Activated T-cell treated with anti-CD3 and anti-CD28 coated beads, Interleukin-2, amount 50 U/mL, for 48 hours (primary cell): ENCODE data around the gene PPP1R9B.
A peak's percentile ranks its signal among the peaks of the same experiment; 100 is the strongest.

ENCODE experiments used
- DNase-seq, 2 experiments: peaks; one replicate each; pipeline ENCODE4 v3.0.0-alpha.2; 2020

PPP1R9B gene

DNA sequence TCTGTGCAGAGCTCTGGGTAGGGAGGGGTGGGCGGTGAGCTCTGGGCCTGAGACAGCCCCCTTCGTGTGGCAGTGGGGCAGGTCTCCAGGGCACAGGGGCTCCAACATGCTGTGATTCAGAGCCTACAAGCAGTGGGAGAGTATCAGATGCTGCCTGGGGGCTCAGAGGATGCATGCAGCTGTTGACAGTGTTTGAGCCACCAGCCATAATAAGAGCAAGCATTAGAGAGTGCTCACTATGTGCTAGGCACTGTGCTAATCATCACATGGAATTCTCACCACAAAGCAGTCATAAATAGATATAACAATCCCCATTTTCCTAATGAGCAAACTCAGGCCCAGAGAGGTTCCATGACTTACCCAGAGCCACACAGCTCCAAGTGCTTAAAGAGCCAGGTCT lies 47.2 kb downstream of the PPP1R9B start:
- no peak for DNase-seq

GRCh38 chr17:50102164-50102991 lies 48.1 kb downstream of the PPP1R9B start:
- DNase-seq, result no peak

DNA sequence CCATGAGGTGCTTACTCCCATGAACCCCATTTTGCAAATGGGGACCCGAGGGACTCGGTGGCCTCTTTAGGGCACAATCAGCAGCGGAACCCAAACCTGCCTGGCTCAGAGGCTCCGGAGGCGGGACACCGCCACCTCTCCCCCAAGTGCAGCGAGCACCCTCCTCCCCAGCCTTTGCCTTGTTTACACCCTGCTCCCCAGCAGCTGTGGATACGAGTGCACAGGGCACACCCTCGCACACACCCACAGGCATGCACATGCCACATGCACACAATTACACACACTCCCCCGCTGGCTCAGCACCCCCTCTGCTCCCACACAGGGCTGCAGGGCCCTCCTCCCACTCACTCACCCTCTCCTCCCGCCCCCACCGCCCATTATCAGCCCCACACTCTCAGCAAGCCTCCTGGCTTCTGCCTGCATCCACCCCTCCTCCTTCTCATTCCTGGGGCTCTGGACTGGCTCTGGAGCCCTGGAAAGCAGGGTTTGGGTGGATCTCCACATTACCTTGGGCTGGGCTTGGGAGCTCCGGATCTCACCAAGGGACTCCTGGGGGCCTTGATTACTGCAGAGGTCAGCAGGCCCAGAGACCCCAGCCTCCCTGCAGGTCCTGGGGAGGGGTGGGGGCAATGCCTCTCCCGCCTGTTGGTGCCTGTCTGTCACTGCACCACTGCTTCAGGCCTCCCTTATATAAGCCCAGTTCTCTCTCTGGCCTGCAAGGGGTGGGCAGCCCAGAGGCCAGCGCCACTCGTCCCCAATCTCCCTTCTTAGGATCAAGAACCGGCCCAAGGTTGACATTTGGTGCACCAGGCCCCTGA lies 48.9 kb downstream of the PPP1R9B start:
- DNase-seq, result no peak

DNA sequence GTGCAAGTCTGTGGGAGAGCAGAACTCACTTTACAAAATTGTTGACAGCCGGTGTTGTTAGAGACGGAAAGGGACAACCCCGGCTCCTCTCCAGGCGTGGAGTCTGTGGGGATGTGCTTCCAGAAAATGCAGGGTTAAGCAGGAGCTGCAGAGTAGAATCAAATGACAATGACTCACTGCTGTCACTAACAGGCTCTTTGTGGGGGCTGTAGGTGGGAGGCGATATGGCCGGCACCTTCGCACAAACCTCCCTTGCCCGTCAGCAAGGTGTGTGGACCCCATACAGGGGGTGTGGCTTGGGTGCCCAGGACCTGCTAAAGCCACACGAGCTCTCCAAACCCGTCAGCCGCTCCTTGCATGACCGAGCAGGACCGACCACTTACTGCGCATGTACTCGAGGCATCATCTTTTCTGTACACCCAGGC lies 49.5 kb downstream of the PPP1R9B start:
- no peak for DNase-seq

DNA sequence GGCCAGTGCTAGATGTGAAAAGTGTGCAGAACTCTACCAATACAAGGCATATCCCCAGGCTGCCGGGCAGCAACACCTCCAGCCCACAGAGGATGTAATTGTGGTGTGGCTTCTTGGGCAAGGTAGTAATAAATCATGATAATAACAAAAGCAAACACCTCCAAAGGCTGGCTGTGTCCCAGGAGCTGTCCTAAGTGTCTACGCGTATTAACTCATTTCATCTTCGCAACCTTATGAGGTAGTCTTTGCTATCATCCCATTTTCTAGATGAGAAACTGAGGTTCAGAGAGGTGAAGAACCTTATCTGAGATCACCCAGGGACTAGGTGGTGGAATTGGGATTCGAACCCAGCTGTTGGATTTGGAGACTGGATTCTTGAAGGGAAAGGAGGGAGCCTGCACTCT lies 50.0 kb downstream of the PPP1R9B start:
- no peak for DNase-seq

DNA sequence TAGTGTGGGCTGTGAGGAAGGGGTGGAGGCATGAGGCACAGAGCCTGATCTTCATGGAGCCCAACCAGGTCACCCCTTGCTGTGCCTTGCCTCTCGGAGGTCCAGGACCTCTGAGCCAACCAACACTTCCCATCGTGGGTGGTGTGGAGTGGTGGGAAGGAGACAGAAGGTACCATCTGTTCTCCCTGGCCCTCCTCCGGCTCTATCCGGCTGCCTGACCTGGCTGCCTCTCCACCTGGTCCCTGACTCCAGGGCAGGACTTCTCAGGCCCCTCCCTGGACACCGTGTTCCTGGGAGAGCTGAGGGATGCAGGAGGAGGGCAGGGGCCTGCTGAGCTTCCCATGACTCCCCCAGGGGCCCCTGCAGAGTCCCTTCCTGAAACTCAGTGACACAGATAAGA lies 51.5 kb downstream of the PPP1R9B start:
- DNase-seq, result no peak

DNA sequence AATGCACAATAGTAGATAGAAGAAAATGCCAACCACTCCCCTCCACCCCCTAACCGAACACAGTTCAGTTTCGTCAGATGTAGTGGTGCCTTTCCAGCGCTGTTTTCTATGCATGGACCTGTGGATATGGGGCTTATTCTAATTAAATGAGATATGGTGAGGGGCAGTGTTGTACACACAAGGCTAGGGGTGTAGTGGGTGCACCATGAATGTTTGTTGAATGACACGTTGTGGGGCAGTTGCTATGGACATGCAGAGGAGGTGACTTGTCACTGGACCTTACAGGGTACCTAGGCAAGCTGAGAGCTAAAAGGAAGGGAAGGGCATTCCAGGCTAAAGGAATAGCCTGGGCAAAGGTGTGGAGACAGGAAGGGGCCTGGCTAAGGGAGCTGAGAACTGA lies 51.9 kb downstream of the PPP1R9B start:
- no peak for DNase-seq

- no peak for DNase-seq
These were observed 52.6 kb downstream of the PPP1R9B start for GRCh38 chr17:50097926-50098325.

DNA sequence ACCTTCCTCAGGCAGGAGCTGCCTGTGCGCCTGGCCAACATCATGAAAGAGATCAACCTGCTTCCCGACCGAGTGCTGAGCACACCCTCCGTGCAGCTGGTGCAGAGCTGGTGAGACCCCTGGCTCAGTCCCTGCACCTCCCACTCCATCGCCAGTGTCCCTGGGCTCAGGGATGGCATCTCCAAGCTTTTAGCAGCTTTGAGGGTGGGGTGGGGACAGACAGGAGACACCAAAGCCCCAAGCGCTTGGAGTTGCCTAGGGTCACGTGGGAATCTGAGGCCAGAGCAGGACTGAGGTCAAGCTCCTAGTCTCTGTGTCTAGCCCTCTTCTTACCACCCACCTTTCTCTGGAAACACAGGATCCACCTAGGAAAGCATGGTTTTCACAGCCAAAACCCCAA lies 53.0 kb downstream of the PPP1R9B start:
- no peak for DNase-seq

- no peak for DNase-seq
These were observed 53.7 kb downstream of the PPP1R9B start for GRCh38 chr17:50096758-50097157.

DNA sequence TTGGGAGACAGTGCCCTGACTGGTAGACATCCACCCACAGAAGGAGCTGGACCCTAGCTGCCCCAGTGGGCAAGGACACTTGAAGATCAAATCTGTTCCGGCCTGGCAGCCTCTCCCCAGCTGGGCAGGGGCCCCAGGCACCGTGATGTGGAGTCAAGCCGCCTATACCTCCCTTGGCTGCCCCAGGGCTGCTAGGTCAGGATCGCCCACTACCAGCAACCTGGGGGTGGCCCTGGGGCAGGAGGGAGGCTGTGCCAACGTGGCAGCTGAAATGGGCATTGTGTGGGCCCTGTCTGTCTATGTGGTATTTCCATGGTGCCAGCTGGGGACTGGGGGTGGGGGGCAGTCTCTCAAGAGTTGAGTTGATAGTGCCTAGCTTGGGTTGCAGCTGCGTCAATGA lies 54.4 kb downstream of the PPP1R9B start:
- DNase-seq, result no peak

- no peak for DNase-seq
These were observed 54.8 kb downstream of the PPP1R9B start for GRCh38 chr17:50095626-50096037.

- DNase-seq, result peak; percentile 95 to 97
These were observed 55.5 kb downstream of the PPP1R9B start, which contains the start of gene PDK2 for GRCh38 chr17:50094753-50095619. Gene PDK2 (plus strand): TSS chr17:50095351. CDS start chr17:50095436, 85 bp downstream.

DNA sequence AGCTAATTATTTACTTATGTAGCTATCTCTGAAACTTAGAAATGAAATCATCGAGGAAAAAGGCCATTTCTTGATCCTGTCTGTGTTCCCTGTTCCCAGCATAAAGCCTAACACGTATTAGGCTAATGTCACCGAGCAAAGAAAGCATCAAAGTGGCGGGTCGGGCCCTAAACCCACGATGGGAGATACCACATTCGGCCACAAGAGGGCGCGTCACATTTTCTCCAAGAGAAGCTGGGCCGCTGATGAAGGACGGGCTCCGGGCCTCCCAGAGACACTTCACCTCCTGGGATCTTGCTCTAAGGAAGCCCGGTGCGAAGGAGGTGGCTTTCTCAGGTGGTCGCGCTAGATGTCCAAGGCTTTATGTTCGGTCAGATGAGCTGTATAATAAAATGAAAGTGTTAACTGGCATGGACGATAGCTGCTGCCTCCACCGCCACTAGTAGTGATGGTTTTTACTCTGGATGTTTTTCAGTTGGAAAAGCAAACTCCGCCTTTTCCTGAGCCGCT lies 56.2 kb downstream of the PPP1R9B start:
- DNase-seq, result peak; percentile 96 to 98

GRCh38 chr17:50093807-50094206 lies 56.7 kb downstream of the PPP1R9B start:
- DNase-seq, result no peak

- DNase-seq, result no peak
These were observed 57.2 kb downstream of the PPP1R9B start for GRCh38 chr17:50093246-50093645.

DNA sequence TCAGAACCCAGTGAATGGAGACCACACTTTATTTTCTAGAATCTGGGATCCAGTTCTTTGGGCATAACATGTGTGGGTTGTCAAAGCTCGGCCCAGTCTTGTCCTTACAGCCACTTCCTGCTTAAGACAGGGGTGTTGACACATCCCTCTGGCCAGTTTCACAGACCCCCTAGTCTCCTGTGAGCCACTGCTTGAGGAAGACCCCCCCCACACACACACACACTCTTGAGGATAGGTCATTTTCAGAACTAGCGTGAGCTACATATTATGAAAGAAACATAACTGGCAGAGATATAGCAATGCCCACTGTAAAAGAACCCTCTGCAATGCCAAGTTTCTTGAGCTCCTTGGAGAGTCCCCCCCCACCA lies 58.6 kb downstream of the PPP1R9B start:
- DNase-seq, result no peak

- no peak for DNase-seq
These were observed 59.2 kb downstream of the PPP1R9B start for GRCh38 chr17:50090971-50091917.

- no peak for DNase-seq
These were observed 60.4 kb downstream of the PPP1R9B start for GRCh38 chr17:50090071-50090470.

GRCh38 chr17:50088952-50089825 lies 61.3 kb downstream of the PPP1R9B start:
- DNase-seq, result no peak
